HG03135 (cell line): ENCODE measurements around the gene WDR5B.
A peak's percentile ranks its signal among the peaks of the same experiment; 100 is the strongest.

Source experiments
- ATAC-seq: cut with Tn5 transposase; IDR thresholded peaks from one replicate; pipeline ENCODE4 v1.9.1; 2021; ENCODE audit warnings: mild to moderate bottlenecking, moderate library complexity; ENCODE audit not compliant: unreplicated experiment

Gene WDR5B

GRCh38 chr3:122410111-122410510, 5.8 kb downstream of the WDR5B start:
- no peak for ATAC-seq

- no peak for ATAC-seq
These were observed 6.4 kb downstream of the WDR5B start for GRCh38 chr3:122409446-122409845.

- no peak for ATAC-seq
These were observed 7.9 kb downstream of the WDR5B start for GRCh38 chr3:122407946-122408345.

- no peak for ATAC-seq
These were observed 9.7 kb downstream of the WDR5B start for GRCh38 chr3:122406198-122406597.

- ATAC-seq = no peak
These were observed 10.8 kb downstream of the WDR5B start for GRCh38 chr3:122405015-122405414.

- no peak for ATAC-seq
These were observed 12.4 kb downstream of the WDR5B start for GRCh38 chr3:122403489-122403888.

GRCh38 chr3:122398920-122399319, 16.9 kb downstream of the WDR5B start:
- ATAC-seq = no peak

- ATAC-seq = no peak
These were observed 18.7 kb downstream of the WDR5B start for GRCh38 chr3:122397201-122397600.

- ATAC-seq = no peak
These were observed 19.4 kb downstream of the WDR5B start for GRCh38 chr3:122396511-122396910.

- ATAC-seq = no peak
These were observed 20.3 kb downstream of the WDR5B start for GRCh38 chr3:122395582-122395981.

- no peak for ATAC-seq
These were observed 21.7 kb downstream of the WDR5B start for GRCh38 chr3:122394173-122394572.

- ATAC-seq = no peak
These were observed 22.7 kb downstream of the WDR5B start for GRCh38 chr3:122392868-122393844.

GRCh38 chr3:122391681-122392446, 24.0 kb downstream of the WDR5B start:
- ATAC-seq = no peak

GRCh38 chr3:122390665-122391064, 25.2 kb downstream of the WDR5B start:
- ATAC-seq = no peak

- no peak for ATAC-seq
These were observed 26.0 kb downstream of the WDR5B start for GRCh38 chr3:122389892-122390291.

GRCh38 chr3:122389197-122389596, 26.7 kb downstream of the WDR5B start:
- no peak for ATAC-seq

- ATAC-seq = no peak
These were observed 28.2 kb downstream of the WDR5B start for GRCh38 chr3:122387709-122388108.

GRCh38 chr3:122383771-122384697, 31.8 kb downstream of the WDR5B start, which contains the start of gene FAM162A:
Gene FAM162A, plus strand, starts transcription at chr3:122384182. Its CDS starts 84 bp downstream, at chr3:122384266.
- ATAC-seq = peak; percentile 94

- no peak for ATAC-seq
These were observed 32.8 kb downstream of the WDR5B start, which contains the start of gene MIX23 for GRCh38 chr3:122382888-122383666. Gene MIX23, minus strand, starts transcription at chr3:122383231. Its CDS starts 7 bp downstream, at chr3:122383224.

- ATAC-seq = no peak
These were observed 37.9 kb downstream of the WDR5B start for GRCh38 chr3:122377975-122378374.
